Neural cell (in vitro differentiated cells): ENCODE data around the gene YKT6. TPM values are rescaled to one million over a fixed set of nuclear protein-coding genes. Genes with fewer than 3 reads are reported as not detected.
"Not testable (repeated sequence)": the region's sequence is repeated elsewhere in the genome, so short reads cannot be mapped to it uniquely, and the experiment has no call there.

ENCODE experiments used
- H2AFZ ChIP-seq: fragments of 200-600, 300-800 bp; sonication (generic), shearing (Covaris generic); 2 replicates; pipeline ENCODE4 v1.6.0; 2014; ENCODE audit warnings: low read depth, mild to moderate bottlenecking, antibody characterized with exemption, low read length, moderate library complexity
- H3F3A ChIP-seq: fragments of 200-600 bp; shearing (Covaris generic); 2 replicates; pipeline ENCODE4 v1.6.1; 2016; ENCODE audit warnings: mild to moderate bottlenecking, moderate library complexity, mixed read lengths, antibody characterized with exemption, low read length; ENCODE audit not compliant: insufficient read depth, poor library complexity, severe bottlenecking
- H3K27ac ChIP-seq: fragments of 200-600, 300-800 bp; sonication (generic), shearing (Covaris generic); 2 replicates; pipeline ENCODE4 v1.5.1; 2014; ENCODE audit warnings: mild to moderate bottlenecking, low read length, moderate library complexity
- H3K27me3 ChIP-seq: fragments of 300-800, 200-600 bp; sonication (generic), shearing (Covaris generic); 2 replicates; pipeline ENCODE4 v1.6.0; 2014; ENCODE audit warnings: mild to moderate bottlenecking, low read depth, low read length, moderate library complexity; ENCODE audit not compliant: insufficient read depth
- H3K36me3 ChIP-seq: fragments of 300-800, 200-600 bp; sonication (generic), shearing (Covaris generic); 2 replicates; pipeline ENCODE4 v1.5.1; 2014; ENCODE audit warnings: mild to moderate bottlenecking, antibody characterized with exemption, low read length, moderate library complexity; ENCODE audit not compliant: insufficient read depth
- H3K4me2 ChIP-seq: fragments of 300-800, 200-600 bp; sonication (generic), shearing (Covaris generic); 2 replicates; pipeline ENCODE4 v1.6.0; 2014; ENCODE audit warnings: mild to moderate bottlenecking, low read length
- H3K4me3 ChIP-seq: fragments of 300-800, 200-600 bp; sonication (generic), shearing (Covaris generic); 2 replicates; pipeline ENCODE4 v1.5.1; 2014; ENCODE audit warnings: mild to moderate bottlenecking, low read length, moderate library complexity
- H3K79me2 ChIP-seq: fragments of 200-600 bp; shearing (Covaris generic); replicated peaks from 2 replicates; pipeline ENCODE4 v1.6.0; 2014; ENCODE audit warnings: mild to moderate bottlenecking, low read length, moderate library complexity; ENCODE audit not compliant: insufficient read depth
- H3K9ac ChIP-seq: fragments of 300-800, 200-600 bp; sonication (generic), shearing (Covaris generic); 2 replicates; pipeline ENCODE4 v1.6.1; 2016; ENCODE audit warnings: mild to moderate bottlenecking, low read length, mixed read lengths
- H3K9me2 ChIP-seq: fragments of 200-600 bp; shearing (Covaris generic); 2 replicates; pipeline ENCODE4 v1.6.1; 2016; ENCODE audit warnings: mild to moderate bottlenecking, low read length, mixed read lengths; ENCODE audit not compliant: insufficient read depth
- H3K9me3 ChIP-seq: fragments of 200-600, 300-800 bp; sonication (generic), shearing (Covaris generic); 2 replicates; pipeline ENCODE4 v1.6.1; 2016; ENCODE audit warnings: mild to moderate bottlenecking, mixed run types, low read length, moderate library complexity, mixed read lengths
- H4K20me1 ChIP-seq: fragments of 200-600 bp; shearing (Covaris generic); 2 replicates; pipeline ENCODE4 v1.6.1; 2016; ENCODE audit warnings: mild to moderate bottlenecking, mixed run types; ENCODE audit not compliant: insufficient read depth
- EP300 ChIP-seq: fragments of 450-650 bp; conservative IDR thresholded peaks from 2 replicates; pipeline ENCODE4 v1.6.1; 2014; ENCODE audit warnings: antibody characterized with exemption, mild to moderate bottlenecking, moderate library complexity; ENCODE audit not compliant: poor library complexity, severe bottlenecking
- EZH2 ChIP-seq: fragments of 200-600, 300-800 bp; shearing (Covaris generic), sonication (generic); IDR thresholded peaks from 2 replicates; pipeline ENCODE4 v1.6.1; 2014; ENCODE audit warnings: antibody characterized with exemption, low read length, borderline replicate concordance, mild to moderate bottlenecking; ENCODE audit not compliant: insufficient read depth, poor library complexity, severe bottlenecking
- MXI1 ChIP-seq: fragments of 450-650 bp; conservative IDR thresholded peaks from 2 replicates; pipeline ENCODE4 v1.6.1; 2014; ENCODE audit warnings: antibody characterized with exemption, mild to moderate bottlenecking; ENCODE audit not compliant: poor library complexity, severe bottlenecking
- POLR2AphosphoS5 ChIP-seq: IDR thresholded peaks from 2 replicates; pipeline ENCODE4 v1.6.1; 2012
- RAD21 ChIP-seq: fragments of 450-650 bp; conservative IDR thresholded peaks from 2 replicates; pipeline ENCODE4 v1.6.1; 2014; ENCODE audit warnings: antibody characterized with exemption, mild to moderate bottlenecking, moderate library complexity
- SMC3 ChIP-seq: fragments of 450-650 bp; conservative IDR thresholded peaks from 2 replicates; pipeline ENCODE4 v1.6.1; 2014; ENCODE audit warnings: antibody characterized with exemption, mild to moderate bottlenecking, moderate library complexity; ENCODE audit not compliant: poor library complexity
- TAF1 ChIP-seq: IDR thresholded peaks from 2 replicates; pipeline ENCODE4 v1.6.1; 2012; ENCODE audit warnings: low read depth
- polyA plus RNA-seq: library from polyadenylated mRNA; depleted of rRNA; stranded (reverse); fragments of >200 nt; gene quantifications from 2 replicates; pipeline ENCODE4 v1.2.3, GENCODE V29; 2014
- TF ChIP-seq, protein P1 (sequence below): fragments of 450-650 bp; IDR thresholded peaks from 2 replicates; pipeline ENCODE4 v1.5.1; 2014; ENCODE audit warnings: antibody characterized with exemption, mild to moderate bottlenecking, moderate library complexity; ENCODE audit not compliant: poor library complexity, severe bottlenecking
- TF ChIP-seq, protein P2 (sequence below): IDR thresholded peaks from 2 replicates; pipeline ENCODE4 v1.6.1; 2012; ENCODE audit warnings: borderline replicate concordance

The YKT6 gene
- polyA plus RNA-seq, 1 donor from 2014 or later = 93.4 TPM

DNA sequence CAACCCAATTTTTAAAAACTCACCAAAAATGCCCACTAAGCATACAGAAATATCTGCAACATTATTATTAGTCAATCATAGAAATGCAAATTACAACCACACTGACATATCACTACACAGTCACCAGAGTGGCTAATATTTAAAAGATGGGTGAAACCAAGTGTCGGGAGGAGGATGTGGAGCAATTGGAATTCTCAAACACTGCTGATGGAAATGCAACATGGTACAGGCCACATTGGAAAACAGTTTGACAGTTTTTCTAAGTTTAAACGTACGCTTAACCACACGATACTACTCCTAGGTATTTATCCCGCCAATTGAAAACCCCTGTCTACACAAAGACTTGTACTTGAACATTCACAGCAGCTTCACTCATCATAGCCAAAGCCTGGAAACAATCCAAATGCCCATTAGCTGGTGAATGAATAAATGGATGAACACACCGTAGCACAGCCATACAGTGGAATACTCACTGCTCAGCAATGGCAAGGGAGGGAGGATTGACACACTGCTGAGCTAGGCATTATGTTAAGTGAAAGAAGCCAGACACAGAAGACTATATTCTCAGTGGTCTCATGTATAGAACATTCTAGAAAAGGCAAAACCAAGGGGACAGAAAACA, 27.9 kb upstream of the YKT6 start:
- Histone ChIP-seq H3K9me3 (no peaks in the 10 kb centered on the region), H3K9ac (no peak overlapping the region), H3K4me2 (no peak overlapping the region), H2AFZ (no peak overlapping the region), H3F3A (no peaks in the 10 kb centered on the region), H4K20me1 (no peaks in the 10 kb centered on the region), H3K27ac (no peak overlapping the region), H3K36me3 (no peaks in the 10 kb centered on the region), H3K27me3 (no peaks in the 10 kb centered on the region), H3K4me3 (no peak overlapping the region), H3K9me2 (no peaks in the 10 kb centered on the region), H3K79me2 (no peaks in the 10 kb centered on the region)
- TF ChIP-seq, protein P1, sequence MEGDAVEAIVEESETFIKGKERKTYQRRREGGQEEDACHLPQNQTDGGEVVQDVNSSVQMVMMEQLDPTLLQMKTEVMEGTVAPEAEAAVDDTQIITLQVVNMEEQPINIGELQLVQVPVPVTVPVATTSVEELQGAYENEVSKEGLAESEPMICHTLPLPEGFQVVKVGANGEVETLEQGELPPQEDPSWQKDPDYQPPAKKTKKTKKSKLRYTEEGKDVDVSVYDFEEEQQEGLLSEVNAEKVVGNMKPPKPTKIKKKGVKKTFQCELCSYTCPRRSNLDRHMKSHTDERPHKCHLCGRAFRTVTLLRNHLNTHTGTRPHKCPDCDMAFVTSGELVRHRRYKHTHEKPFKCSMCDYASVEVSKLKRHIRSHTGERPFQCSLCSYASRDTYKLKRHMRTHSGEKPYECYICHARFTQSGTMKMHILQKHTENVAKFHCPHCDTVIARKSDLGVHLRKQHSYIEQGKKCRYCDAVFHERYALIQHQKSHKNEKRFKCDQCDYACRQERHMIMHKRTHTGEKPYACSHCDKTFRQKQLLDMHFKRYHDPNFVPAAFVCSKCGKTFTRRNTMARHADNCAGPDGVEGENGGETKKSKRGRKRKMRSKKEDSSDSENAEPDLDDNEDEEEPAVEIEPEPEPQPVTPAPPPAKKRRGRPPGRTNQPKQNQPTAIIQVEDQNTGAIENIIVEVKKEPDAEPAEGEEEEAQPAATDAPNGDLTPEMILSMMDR = no peak
- TF ChIP-seq SMC3 (no peak), RAD21 (no peak), EP300 (no peak)

DNA sequence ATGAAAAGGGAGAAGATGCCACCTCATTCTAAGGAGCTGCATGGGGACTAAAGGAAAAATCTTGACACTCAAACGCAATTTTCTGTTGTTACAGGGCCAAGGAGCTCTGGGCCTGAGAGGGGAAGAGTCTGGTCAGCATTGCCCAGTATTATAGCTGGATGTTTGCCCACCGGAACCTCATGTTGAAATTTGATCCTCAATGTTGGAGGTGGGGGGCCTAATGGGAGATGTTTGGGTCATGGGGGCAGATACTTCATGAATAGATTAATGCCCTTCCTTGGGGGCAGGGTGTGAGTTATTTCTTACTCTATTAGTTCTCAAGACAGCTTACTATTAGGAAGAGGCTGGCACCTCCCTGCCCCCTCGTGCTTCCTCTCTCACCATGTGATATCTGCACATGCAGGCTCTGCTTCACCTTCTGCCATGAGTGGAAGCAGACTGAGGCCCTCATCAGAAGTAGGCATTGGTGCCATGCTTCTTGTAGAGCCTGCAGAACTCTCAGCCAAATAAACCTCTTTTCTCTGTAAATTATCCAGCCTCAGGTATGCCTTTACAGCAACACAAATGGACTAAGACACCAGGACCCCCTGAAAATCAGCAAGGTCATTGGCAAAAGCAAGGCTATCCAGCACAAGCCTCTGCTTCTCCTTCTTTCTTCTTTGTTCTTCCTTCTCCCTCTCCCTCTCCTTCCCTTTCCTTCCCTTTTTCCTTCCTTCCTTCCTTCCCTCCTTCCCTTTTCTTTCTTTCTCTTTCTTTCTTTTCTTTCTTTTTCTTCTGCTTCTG, 26.7 kb upstream of the YKT6 start:
- H3K27ac ChIP-seq = no peak overlapping the region

DNA sequence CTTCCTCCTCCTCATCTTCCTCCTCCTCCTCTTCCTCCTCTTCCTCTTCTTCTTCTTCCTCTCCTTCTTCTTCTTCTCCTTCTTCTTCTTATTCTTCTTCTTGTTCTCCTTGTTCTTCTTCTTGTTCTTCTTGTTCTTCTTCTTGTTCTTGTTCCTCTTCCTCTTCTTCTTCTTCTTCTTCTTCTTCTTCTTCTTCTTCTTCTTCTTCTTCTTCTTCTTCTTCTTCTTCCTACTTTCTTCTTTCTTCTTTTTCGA, 26.2 kb upstream of the YKT6 start:
- not testable (repeated sequence) for H3K27ac ChIP-seq, H2AFZ ChIP-seq, H3K9me2 ChIP-seq, H3K9me3 ChIP-seq, H3K4me3 ChIP-seq, H3K79me2 ChIP-seq, H3K4me2 ChIP-seq, H3K9ac ChIP-seq, H3K36me3 ChIP-seq, H3F3A ChIP-seq, H3K27me3 ChIP-seq, H4K20me1 ChIP-seq

More for the DNA sequence above, 26.7 kb upstream of the YKT6 start:
- no peaks in the 10 kb centered on the region for H3K9me3 ChIP-seq
- no peak overlapping the region for H2AFZ ChIP-seq
- no peak overlapping the region for H3K9ac ChIP-seq
- TF ChIP-seq, protein P1 = no peak
- no peak for TF ChIP-seq SMC3
- no peak for TF ChIP-seq RAD21
- TF ChIP-seq POLR2AphosphoS5 = no peak
- TF ChIP-seq TAF1 = no peak
- TF ChIP-seq EZH2 = no peak
- TF ChIP-seq, protein P2, sequence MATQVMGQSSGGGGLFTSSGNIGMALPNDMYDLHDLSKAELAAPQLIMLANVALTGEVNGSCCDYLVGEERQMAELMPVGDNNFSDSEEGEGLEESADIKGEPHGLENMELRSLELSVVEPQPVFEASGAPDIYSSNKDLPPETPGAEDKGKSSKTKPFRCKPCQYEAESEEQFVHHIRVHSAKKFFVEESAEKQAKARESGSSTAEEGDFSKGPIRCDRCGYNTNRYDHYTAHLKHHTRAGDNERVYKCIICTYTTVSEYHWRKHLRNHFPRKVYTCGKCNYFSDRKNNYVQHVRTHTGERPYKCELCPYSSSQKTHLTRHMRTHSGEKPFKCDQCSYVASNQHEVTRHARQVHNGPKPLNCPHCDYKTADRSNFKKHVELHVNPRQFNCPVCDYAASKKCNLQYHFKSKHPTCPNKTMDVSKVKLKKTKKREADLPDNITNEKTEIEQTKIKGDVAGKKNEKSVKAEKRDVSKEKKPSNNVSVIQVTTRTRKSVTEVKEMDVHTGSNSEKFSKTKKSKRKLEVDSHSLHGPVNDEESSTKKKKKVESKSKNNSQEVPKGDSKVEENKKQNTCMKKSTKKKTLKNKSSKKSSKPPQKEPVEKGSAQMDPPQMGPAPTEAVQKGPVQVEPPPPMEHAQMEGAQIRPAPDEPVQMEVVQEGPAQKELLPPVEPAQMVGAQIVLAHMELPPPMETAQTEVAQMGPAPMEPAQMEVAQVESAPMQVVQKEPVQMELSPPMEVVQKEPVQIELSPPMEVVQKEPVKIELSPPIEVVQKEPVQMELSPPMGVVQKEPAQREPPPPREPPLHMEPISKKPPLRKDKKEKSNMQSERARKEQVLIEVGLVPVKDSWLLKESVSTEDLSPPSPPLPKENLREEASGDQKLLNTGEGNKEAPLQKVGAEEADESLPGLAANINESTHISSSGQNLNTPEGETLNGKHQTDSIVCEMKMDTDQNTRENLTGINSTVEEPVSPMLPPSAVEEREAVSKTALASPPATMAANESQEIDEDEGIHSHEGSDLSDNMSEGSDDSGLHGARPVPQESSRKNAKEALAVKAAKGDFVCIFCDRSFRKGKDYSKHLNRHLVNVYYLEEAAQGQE = no peak
- TF ChIP-seq MXI1 = no peak
- TF ChIP-seq EP300 = no peak
- no peaks in the 10 kb centered on the region for H3K27me3 ChIP-seq
- no peak overlapping the region for H3K4me2 ChIP-seq
- H3K9me2 ChIP-seq = no peaks in the 10 kb centered on the region
- H3K36me3 ChIP-seq = no peaks in the 10 kb centered on the region
- H3K79me2 ChIP-seq = no peaks in the 10 kb centered on the region
- no peak overlapping the region for H3K4me3 ChIP-seq
- H3F3A ChIP-seq = no peaks in the 10 kb centered on the region
- no peaks in the 10 kb centered on the region for H4K20me1 ChIP-seq
